Measurements from ENCODE around the gene KLHL30. TPM values are rescaled to one million over a fixed set of nuclear protein-coding genes. Genes with fewer than 3 reads are reported as not detected.

The KLHL30 gene
- total and polyA plus RNA-seq, 3 experiments from 2014 or later = not detected

DNA sequence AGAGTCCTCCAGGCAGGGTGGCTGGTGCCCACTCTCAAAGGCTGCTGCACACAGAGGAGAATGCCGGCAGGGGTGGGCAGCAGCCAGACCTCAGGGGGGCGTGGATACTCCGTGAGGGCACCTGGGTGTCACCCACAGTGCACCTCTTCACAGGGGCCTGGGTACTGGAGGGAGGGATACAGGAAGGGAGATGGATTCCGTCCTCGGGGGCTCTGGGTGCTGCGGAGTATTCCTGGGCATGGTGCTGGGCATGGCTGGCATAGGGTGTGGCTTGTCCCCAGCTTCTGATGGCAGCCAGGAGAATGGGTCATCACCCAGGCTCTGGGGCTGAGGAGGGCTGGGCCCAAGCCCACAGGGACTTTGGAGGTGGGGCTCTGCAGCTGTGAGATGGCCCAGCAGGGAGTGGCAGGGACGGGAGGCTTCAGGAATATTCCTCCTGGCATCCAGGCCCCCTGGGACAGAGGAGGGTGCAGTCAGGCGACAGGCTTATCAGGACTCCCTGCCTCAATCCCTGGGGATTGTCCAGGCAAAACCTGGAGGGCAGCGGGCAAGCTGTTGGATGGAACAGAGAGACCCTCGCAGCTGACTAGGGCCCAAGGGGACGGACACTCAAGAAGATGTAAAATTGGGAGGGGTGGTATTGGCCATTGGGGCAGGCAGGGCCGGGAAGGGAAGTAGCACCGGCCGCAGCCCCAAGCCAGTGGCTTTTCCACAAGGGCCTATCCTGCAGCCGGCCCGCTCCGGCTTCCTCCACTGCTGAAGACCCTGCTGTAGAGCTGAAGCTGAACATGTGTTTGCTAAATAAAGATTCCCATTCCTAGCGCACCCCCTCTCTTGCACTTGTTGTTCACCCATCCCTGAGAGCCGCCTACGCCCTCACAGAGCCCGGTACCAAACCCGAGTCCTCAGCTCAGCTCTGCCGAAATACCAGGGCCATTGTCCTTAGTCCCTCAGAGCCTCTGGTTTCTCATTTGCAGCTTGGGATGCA, 5.7 kb upstream of the KLHL30 start:
- H3K4me3 ChIP-seq (ENCODE audit: low read length) = no peak overlapping the region
- H3K9me3 Mint-ChIP-seq = no peaks in the 10 kb centered on the region
- H3K4me1 ChIP-seq (ENCODE audit: insufficient read depth, low read length) = no peaks in the 10 kb centered on the region
- no peaks in the 10 kb centered on the region for H3K4me1 Mint-ChIP-seq
- H3K9me3 ChIP-seq (ENCODE audit: low read length) = no peaks in the 10 kb centered on the region
- H3K36me3 ChIP-seq (ENCODE audit: insufficient read depth, low read length) = no peaks in the 10 kb centered on the region
- POLR2A ChIA-PET = no interaction called here
- no peaks in the 10 kb centered on the region for H3K36me3 Mint-ChIP-seq
- peak in 1 of 5 donors; percentile 38 for DNase-seq
- H3K27ac ChIP-seq (ENCODE audit: low read depth, low read length) = no peak overlapping the region
- H3K27me3 Mint-ChIP-seq = peaks cover 0 to 1% of the 10 kb centered on the region in 2 donors
- CTCF ChIA-PET = no interaction called here
- no peak overlapping the region for H3K27ac Mint-ChIP-seq
- no peak overlapping the region for H3K4me3 Mint-ChIP-seq
- H3K27me3 ChIP-seq (ENCODE audit: insufficient read depth, low read length, poor library complexity, severe bottlenecking) = no peaks in the 10 kb centered on the region

DNA sequence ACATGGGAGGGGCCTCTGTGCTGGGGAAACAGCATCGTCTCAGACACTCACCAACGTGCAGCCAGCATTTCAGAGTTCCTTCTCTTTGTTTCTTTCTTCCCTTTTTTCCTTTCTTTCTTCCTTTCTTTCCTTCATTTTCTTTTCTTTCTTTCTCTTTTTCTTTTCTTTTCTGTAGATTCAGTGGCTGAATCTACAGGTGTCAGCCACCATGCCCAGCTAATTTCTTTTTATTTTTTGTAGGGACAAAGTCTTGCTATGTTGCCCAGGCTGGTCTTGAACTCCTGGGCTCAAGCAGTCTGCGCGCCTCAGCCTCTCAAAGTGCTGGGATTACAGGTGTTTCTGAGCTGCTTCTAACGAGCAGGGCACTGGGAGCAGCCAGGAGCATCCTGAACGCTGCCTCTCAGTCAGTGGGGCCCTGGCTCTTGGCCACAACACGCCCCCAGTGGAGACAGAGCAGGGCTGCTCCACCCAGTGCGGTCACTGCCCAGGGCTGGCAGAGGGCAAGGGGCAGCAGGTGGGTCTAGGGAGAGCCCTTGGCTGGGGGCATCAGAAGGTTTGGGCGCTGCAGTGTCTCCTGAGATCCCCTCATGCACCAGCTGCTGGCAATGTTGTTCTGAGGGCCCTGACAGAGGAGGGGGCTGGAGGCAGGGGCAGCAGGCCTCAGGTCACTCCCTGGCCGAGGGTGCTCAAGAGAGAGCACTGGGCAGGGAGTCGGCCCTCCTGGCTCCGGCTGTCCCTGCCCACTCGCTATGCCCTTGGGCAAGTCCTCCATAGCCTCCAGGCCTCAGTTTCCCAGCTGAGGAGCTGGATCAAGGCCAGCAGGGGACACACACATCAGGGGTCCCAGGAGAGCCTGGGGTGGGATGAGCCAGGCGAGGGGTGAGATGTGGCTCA, 4.7 kb upstream of the KLHL30 start:
- Histone ChIP-seq H3K36me3 (ENCODE audit: insufficient read depth, low read length) (no peaks in the 10 kb centered on the region), H3K9me3 (ENCODE audit: low read length) (no peaks in the 10 kb centered on the region), H3K4me3 (ENCODE audit: low read length) (no peak overlapping the region), H3K27ac (ENCODE audit: low read depth, low read length) (no peak overlapping the region), H3K27me3 (ENCODE audit: insufficient read depth, low read length, poor library complexity, severe bottlenecking) (no peaks in the 10 kb centered on the region), H3K4me1 (ENCODE audit: insufficient read depth, low read length) (no peaks in the 10 kb centered on the region)
- Mint-ChIP-seq H3K4me1 (no peaks in the 10 kb centered on the region), H3K27me3 (peaks cover 0 to 3% of the 10 kb centered on the region in 2 donors), H3K36me3 (no peaks in the 10 kb centered on the region), H3K27ac (no peak overlapping the region), H3K9me3 (no peaks in the 10 kb centered on the region), H3K4me3 (no peak overlapping the region)
- DNase-seq = peak in 1 of 5 donors; percentile 19
- POLR2A ChIA-PET = no interaction called here
- CTCF ChIA-PET = no interaction called here

DNA sequence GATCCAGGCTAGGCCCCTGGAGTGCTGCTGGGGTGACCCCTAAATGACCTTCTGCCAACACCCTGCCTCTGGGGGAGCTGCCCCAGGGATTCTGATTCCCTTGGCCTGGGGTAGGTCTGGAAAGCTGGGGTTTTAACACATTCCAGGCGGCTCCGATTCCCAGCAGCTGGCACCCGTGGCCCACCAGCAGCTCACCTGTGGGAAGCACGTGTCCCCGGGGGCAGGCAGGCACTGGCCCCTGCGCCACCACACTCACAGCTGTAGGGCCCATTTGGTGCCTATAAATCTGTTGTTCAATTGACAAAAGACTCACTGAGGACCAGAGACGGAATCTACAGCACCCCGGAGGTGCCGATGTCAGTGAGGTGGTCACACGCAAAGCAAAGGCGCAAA, 4.1 kb upstream of the KLHL30 start:
- DNase-seq = peak in 1 of 5 donors; percentile 25
- ChIA-PET POLR2A (no interaction called here), CTCF (no interaction called here)
- H3K4me1 ChIP-seq (ENCODE audit: insufficient read depth, low read length) = no peaks in the 10 kb centered on the region
- no peak overlapping the region for H3K27ac ChIP-seq (ENCODE audit: low read depth, low read length)
- H3K36me3 ChIP-seq (ENCODE audit: insufficient read depth, low read length) = no peaks in the 10 kb centered on the region
- H3K9me3 ChIP-seq (ENCODE audit: low read length) = no peaks in the 10 kb centered on the region
- H3K4me3 ChIP-seq (ENCODE audit: low read length) = no peak overlapping the region
- Mint-ChIP-seq H3K27me3 (peaks cover 0 to 3% of the 10 kb centered on the region in 2 donors), H3K4me1 (no peaks in the 10 kb centered on the region), H3K4me3 (no peak overlapping the region), H3K9me3 (no peaks in the 10 kb centered on the region), H3K27ac (no peak overlapping the region), H3K36me3 (no peaks in the 10 kb centered on the region)
- no peaks in the 10 kb centered on the region for H3K27me3 ChIP-seq (ENCODE audit: insufficient read depth, low read length, poor library complexity, severe bottlenecking)

DNA sequence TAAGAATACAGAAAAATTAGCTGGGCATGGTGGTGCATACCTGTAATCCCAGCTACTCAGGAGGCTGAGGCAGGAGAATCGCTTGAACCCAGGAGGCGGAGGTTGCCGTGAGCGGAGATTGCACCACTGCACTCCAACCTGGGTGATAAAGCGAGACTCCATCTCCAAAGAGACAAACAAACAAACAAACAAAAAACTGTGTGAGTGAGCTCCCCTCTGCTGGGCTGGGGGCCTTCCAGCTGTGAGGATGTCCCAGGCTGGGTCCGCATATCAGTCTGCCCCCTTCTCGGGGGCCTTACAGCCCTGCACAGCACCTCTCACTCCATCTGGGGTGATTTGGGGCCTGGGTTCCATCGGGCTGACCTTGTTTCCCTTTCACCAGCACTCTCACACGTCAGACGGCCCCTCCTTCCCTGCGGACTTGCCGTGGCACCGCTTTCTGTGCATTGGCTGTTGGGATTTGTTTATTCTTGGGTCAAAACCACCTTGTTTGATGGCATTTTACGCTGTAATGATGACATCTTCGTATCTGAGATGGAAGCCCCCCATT, 2.8 kb upstream of the KLHL30 start:
- Histone ChIP-seq H3K4me1 (ENCODE audit: insufficient read depth, low read length) (no peaks in the 10 kb centered on the region), H3K4me3 (ENCODE audit: low read length) (no peak overlapping the region), H3K36me3 (ENCODE audit: insufficient read depth, low read length) (no peaks in the 10 kb centered on the region), H3K9me3 (ENCODE audit: low read length) (no peaks in the 10 kb centered on the region), H3K27ac (ENCODE audit: low read depth, low read length) (no peak overlapping the region), H3K27me3 (ENCODE audit: insufficient read depth, low read length, poor library complexity, severe bottlenecking) (no peaks in the 10 kb centered on the region)
- Mint-ChIP-seq H3K9me3 (no peaks in the 10 kb centered on the region), H3K4me1 (no peaks in the 10 kb centered on the region), H3K27me3 (peaks cover 0 to 2% of the 10 kb centered on the region in 2 donors), H3K4me3 (no peak overlapping the region), H3K36me3 (no peaks in the 10 kb centered on the region), H3K27ac (no peak overlapping the region)
- ChIA-PET POLR2A (interaction anchor here (0.5 kb wide), 1 partner anchor 41 kb away, joined by 6 read pairs; no protein-coding TSS in a partner anchor), CTCF (no interaction called here)
- no peak for DNase-seq

DNA sequence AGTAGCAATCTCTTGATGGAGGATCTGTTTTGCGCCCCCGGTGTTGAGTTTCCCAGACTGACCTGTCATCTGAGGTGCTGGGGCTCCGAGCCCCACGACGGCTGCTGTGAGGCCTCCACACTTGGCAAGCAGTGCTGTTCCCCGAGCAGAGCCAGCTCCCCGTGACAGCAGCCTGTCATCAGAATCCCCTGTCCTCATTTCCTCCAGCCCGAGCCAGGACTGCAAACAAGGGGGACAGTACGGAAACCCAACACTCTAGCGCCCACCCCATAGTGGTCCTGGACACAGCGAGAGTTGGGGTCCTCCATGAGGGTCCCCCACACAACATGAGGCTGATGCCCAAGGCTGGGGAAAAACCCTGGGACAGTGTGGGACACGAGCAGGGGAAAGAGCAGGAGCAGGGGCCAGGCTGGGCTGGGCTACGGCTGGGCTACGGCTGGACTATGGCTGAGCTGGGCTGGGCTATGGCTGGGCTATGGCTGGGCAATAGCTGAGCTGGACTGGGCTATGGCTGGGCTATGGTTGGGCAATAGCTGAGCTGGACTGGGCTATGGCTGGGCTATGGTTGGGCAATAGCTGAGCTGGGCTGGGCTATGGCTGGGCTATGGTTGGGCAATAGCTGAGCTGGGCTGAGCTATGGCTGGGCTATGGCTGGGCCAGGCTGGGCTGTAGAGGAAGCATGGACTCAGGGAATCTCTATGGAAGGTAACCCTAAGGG, 1.5 kb upstream of the KLHL30 start:
- Histone ChIP-seq H3K4me3 (ENCODE audit: low read length) (no peak overlapping the region), H3K9me3 (ENCODE audit: low read length) (no peaks in the 10 kb centered on the region), H3K36me3 (ENCODE audit: insufficient read depth, low read length) (no peaks in the 10 kb centered on the region), H3K27me3 (ENCODE audit: insufficient read depth, low read length, poor library complexity, severe bottlenecking) (no peaks in the 10 kb centered on the region), H3K27ac (ENCODE audit: low read depth, low read length) (no peak overlapping the region), H3K4me1 (ENCODE audit: insufficient read depth, low read length) (peaks cover 5% of the 10 kb centered on the region)
- ChIA-PET POLR2A (no interaction called here), CTCF (no interaction called here)
- no peak for DNase-seq
- H3K4me3 Mint-ChIP-seq = no peak overlapping the region
- H3K27me3 Mint-ChIP-seq = peaks cover 0 to 2% of the 10 kb centered on the region in 2 donors
- no peaks in the 10 kb centered on the region for H3K9me3 Mint-ChIP-seq
- no peaks in the 10 kb centered on the region for H3K36me3 Mint-ChIP-seq
- no peak overlapping the region for H3K27ac Mint-ChIP-seq
- H3K4me1 Mint-ChIP-seq = peaks cover 4 to 7% (median 6%) of the 10 kb centered on the region in 3 donors

DNA sequence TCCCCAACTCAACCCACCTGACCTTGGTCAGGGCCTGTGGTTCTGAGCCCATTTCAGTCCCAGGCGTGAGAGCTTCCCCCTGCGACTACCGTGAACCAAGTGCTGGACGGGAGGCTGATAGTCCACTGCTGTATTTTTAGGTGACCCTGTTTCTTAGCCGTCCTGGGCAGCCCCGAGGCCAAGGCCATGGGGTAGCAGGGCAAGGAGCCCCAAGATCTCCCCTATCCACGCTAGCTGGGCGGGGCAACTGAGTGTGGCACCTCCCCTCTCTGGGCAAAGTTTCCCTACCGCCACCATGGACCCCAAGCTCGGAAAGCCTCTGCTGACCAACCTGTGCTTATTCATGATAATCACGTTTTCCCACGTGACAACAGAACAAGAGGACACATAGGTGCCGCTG, 583 bp upstream of the KLHL30 start:
- H3K27ac Mint-ChIP-seq = no peak overlapping the region
- H3K36me3 Mint-ChIP-seq = no peaks in the 10 kb centered on the region
- H3K9me3 Mint-ChIP-seq = no peaks in the 10 kb centered on the region
- Histone ChIP-seq H3K4me3 (ENCODE audit: low read length) (no peak overlapping the region), H3K27me3 (ENCODE audit: insufficient read depth, low read length, poor library complexity, severe bottlenecking) (no peaks in the 10 kb centered on the region), H3K27ac (ENCODE audit: low read depth, low read length) (no peak overlapping the region), H3K4me1 (ENCODE audit: insufficient read depth, low read length) (peaks cover 5% of the 10 kb centered on the region), H3K36me3 (ENCODE audit: insufficient read depth, low read length) (no peaks in the 10 kb centered on the region), H3K9me3 (ENCODE audit: low read length) (no peaks in the 10 kb centered on the region)
- CTCF ChIA-PET = no interaction called here
- peaks cover 4 to 7% (median 6%) of the 10 kb centered on the region in 3 donors for H3K4me1 Mint-ChIP-seq
- no peak overlapping the region for H3K4me3 Mint-ChIP-seq
- DNase-seq = no peak
- POLR2A ChIA-PET = no interaction called here
- H3K27me3 Mint-ChIP-seq = peaks cover 0 to 2% of the 10 kb centered on the region in 2 donors

DNA sequence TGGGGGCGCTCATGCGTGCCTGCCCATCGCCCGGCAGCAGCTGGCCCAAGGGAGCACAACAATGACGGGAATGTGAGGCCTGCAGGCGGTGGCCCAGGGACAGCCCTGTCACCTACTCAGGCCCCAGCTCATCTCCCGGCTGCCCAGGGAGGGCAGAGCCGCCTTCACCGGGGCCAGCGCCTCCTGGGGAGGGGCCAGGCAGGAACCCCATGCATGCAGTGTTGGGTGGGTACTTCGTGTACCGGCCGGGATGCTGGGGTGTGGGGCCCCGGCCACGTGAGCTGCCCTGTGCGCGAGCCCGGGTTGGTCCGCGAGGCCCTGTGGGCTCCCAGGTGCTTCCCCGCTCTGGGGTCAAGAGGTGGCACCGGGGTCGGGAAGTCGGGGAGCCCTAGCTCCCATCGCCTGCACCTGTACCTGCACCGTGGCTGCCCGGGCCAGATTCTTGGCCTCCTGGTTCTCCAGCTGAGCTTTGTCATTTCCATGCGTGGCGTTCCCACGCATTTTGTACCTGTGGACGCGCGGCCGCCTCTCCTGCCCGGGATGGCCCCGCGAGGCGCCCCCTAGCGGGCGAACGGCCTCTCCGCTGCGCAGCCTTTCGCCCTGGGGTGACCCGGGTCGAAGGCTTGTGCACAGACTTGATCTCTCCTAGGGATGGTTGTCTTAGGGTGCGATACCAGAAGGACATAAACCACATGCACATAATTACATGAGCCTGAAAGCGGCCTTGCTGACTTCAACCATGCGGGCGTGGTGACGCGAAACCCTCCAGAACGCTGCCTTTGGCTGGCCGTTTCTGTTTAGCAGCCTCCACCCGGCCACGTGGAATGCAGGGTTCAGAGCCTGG, 950 bp downstream of the KLHL30 start:
- POLR2A ChIA-PET = no interaction called here

More for the DNA sequence above, 950 bp downstream of the KLHL30 start:
- no peak overlapping the region for H3K4me3 ChIP-seq (ENCODE audit: low read length)
- no peaks in the 10 kb centered on the region for H3K27me3 ChIP-seq (ENCODE audit: insufficient read depth, low read length, poor library complexity, severe bottlenecking)
- H3K9me3 ChIP-seq (ENCODE audit: low read length) = no peaks in the 10 kb centered on the region
- peaks cover 4 to 7% (median 6%) of the 10 kb centered on the region in 3 donors for H3K4me1 Mint-ChIP-seq
- peaks cover 0 to 2% of the 10 kb centered on the region in 2 donors for H3K27me3 Mint-ChIP-seq
- no peaks in the 10 kb centered on the region for H3K9me3 Mint-ChIP-seq
- CTCF ChIA-PET = interaction anchor here (0.7 to 0.8 kb wide), 2 partner anchors 221 to 626 kb away, joined by 3 read pairs; no protein-coding TSS in a partner anchor
- H3K27ac ChIP-seq (ENCODE audit: low read depth, low read length) = no peak overlapping the region
- no peaks in the 10 kb centered on the region for H3K36me3 ChIP-seq (ENCODE audit: insufficient read depth, low read length)
- H3K4me1 ChIP-seq (ENCODE audit: insufficient read depth, low read length) = peaks cover 5% of the 10 kb centered on the region
- no peak for DNase-seq
- no peak overlapping the region for H3K27ac Mint-ChIP-seq
- no peaks in the 10 kb centered on the region for H3K36me3 Mint-ChIP-seq
- H3K4me3 Mint-ChIP-seq = no peak overlapping the region

Measured in CD8-positive, alpha-beta memory T cell (primary cell).